Stimulated activated CD8-positive, alpha-beta memory T cell treated with anti-CD3 and anti-CD28 coated beads, Interleukin-15, amount 100 ng/mL, for 48 hours (primary cell): Measurements from ENCODE around the gene TMEM59.

Source experiments
- DNase-seq, 2 donors: peaks; one replicate each; pipeline ENCODE4 v3.0.0-alpha.2; 2020; ENCODE audit warnings: low read depth in 2 of 2

The TMEM59 gene

DNA sequence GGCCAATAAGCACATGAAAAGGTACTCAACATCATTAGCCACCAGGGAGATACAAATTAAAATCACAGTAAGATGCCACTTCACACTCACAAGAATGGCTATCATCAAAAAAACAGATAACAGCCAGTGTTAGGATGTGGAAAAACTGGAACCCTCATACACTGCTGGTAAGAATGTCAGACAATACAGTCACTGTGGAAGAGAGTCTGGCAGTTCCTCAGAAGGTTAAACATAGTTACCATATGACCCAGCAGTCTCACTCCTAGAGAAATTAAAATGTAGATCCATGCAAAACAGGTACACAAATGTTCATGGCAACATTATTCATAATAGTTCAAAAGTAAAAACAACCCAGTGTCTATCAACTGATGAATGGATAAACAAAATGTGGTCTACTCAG is 68.3 kb downstream of the TMEM59 start:
- DNase-seq = no peak

DNA sequence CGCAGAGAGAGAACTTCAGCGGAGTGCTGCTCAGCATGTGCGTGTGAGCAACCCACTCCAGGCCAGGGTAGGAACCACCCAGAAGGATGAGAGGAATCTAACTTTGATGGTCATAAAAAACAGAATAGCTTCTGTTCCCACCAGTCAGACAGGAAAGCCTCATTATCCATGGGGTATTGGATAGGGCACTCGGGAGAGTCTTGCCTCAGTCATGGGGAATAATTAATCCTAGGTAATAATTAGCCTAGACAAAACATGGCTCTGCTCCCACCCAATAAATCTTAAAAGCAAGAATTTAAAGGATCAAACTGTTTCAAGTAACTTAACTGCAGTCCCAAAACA is 70.3 kb downstream of the TMEM59 start:
- no peak for DNase-seq

DNA sequence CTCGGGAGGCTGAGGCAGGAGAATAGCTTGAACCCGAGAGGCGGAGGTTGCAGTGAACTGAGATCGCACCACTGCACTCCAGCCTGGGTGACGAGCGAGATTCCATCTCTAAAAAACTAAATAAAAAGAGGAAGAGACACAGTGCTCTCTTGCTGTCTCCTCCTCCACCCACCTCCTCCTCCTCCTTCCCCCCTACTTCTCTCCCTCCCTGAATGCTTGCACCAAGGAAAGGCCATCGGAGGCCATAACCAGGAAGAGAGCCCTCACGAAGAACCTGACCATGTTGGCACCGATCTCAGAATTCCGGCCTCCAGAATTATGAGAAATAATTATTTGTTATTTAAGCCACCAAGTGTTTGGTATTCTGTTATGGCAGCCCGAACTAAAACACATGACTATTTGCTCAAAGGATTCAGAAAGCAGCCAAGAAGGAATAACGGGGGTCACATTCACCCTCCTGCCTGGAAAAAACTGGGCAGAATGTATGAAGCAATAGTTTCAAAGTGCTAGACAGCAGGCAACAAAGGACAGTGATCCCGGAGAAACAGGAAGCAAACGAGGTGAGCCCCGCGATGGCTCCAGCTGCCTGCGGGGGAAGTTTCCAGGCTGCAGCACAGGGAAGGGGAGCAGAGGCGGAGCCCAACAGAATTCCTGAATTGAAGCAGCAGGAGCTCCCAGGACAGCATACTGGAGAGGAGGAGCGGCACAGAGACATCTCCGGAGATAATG is 70.8 kb downstream of the TMEM59 start:
- no peak for DNase-seq

DNA sequence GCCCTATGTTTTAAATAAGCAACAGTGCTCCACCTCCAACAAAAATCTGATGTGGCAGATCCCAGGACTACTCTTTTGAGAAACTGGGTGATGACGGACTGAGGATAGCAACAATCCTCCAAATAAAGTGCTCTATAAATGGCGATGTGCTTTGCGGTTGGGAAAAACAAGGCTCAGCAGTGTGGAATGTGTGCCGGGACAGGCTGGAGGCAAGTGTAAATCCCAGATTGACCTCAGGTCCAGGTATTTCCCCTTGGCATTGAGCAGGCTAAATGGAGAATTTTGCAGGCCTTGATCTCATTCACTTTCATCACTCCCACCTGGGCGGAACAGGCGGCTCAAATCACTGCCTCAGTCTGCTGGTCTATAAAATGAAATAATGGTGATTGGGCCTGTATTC is 71.8 kb downstream of the TMEM59 start:
- DNase-seq = no peak

DNA sequence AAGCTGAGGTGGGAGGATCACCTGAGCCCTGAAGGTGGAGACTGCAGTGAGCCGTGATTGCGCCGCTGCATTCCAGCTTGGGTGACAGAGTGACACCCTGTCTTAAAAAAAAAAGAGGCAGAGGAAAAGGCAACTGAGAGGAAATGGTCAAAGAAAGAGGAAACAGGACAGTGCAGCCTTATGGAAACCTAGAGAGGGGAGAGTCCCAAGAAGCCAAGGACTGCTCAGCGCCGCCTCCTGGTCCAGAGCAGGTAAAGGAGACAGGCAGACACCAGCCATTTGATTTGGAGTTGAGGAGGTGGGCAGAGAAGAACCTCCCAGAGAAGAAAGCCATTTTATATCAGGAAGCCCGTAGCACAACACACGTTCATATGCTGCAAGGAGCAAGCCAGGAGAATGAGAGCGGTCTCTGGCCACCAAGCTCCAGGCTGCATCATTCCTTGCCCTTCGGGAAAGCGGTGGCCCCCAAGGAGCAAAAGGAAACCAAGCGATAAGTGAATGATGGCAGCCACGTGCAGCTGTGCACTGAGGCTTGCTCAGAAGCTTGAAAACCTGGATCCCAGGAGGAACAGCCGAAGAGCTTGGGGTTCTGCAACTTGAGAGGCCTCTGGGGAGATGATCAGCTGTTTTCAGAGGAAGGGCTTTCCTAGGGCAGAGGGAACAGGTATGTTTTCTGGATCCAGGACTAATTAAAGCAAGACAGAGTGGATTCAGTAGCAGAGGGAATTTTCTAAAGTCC is 73.1 kb downstream of the TMEM59 start:
- DNase-seq = no peak
